Neural cell (in vitro differentiated cells): ENCODE measurements around the gene TLR7. TPM values are rescaled to one million over a fixed set of nuclear protein-coding genes. Genes with fewer than 3 reads are reported as not detected.

Experiments
- H2AFZ ChIP-seq: fragments of 200-600, 300-800 bp; sonication (generic), shearing (Covaris generic); 2 replicates; pipeline ENCODE4 v1.6.0; 2014; ENCODE audit warnings: low read depth, mild to moderate bottlenecking, antibody characterized with exemption, low read length, moderate library complexity
- H3F3A ChIP-seq: fragments of 200-600 bp; shearing (Covaris generic); 2 replicates; pipeline ENCODE4 v1.6.1; 2016; ENCODE audit warnings: mild to moderate bottlenecking, moderate library complexity, mixed read lengths, antibody characterized with exemption, low read length; ENCODE audit not compliant: insufficient read depth, poor library complexity, severe bottlenecking
- H3K27ac ChIP-seq: fragments of 200-600, 300-800 bp; sonication (generic), shearing (Covaris generic); 2 replicates; pipeline ENCODE4 v1.5.1; 2014; ENCODE audit warnings: mild to moderate bottlenecking, low read length, moderate library complexity
- H3K27me3 ChIP-seq: fragments of 300-800, 200-600 bp; sonication (generic), shearing (Covaris generic); 2 replicates; pipeline ENCODE4 v1.6.0; 2014; ENCODE audit warnings: mild to moderate bottlenecking, low read depth, low read length, moderate library complexity; ENCODE audit not compliant: insufficient read depth
- H3K36me3 ChIP-seq: fragments of 300-800, 200-600 bp; sonication (generic), shearing (Covaris generic); 2 replicates; pipeline ENCODE4 v1.5.1; 2014; ENCODE audit warnings: mild to moderate bottlenecking, antibody characterized with exemption, low read length, moderate library complexity; ENCODE audit not compliant: insufficient read depth
- H3K4me2 ChIP-seq: fragments of 300-800, 200-600 bp; sonication (generic), shearing (Covaris generic); 2 replicates; pipeline ENCODE4 v1.6.0; 2014; ENCODE audit warnings: mild to moderate bottlenecking, low read length
- H3K4me3 ChIP-seq: fragments of 300-800, 200-600 bp; sonication (generic), shearing (Covaris generic); 2 replicates; pipeline ENCODE4 v1.5.1; 2014; ENCODE audit warnings: mild to moderate bottlenecking, low read length, moderate library complexity
- H3K79me2 ChIP-seq: fragments of 200-600 bp; shearing (Covaris generic); replicated peaks from 2 replicates; pipeline ENCODE4 v1.6.0; 2014; ENCODE audit warnings: mild to moderate bottlenecking, low read length, moderate library complexity; ENCODE audit not compliant: insufficient read depth
- H3K9ac ChIP-seq: fragments of 300-800, 200-600 bp; sonication (generic), shearing (Covaris generic); 2 replicates; pipeline ENCODE4 v1.6.1; 2016; ENCODE audit warnings: mild to moderate bottlenecking, low read length, mixed read lengths
- H3K9me2 ChIP-seq: fragments of 200-600 bp; shearing (Covaris generic); 2 replicates; pipeline ENCODE4 v1.6.1; 2016; ENCODE audit warnings: mild to moderate bottlenecking, low read length, mixed read lengths; ENCODE audit not compliant: insufficient read depth
- H3K9me3 ChIP-seq: fragments of 200-600, 300-800 bp; sonication (generic), shearing (Covaris generic); 2 replicates; pipeline ENCODE4 v1.6.1; 2016; ENCODE audit warnings: mild to moderate bottlenecking, mixed run types, low read length, moderate library complexity, mixed read lengths
- H4K20me1 ChIP-seq: fragments of 200-600 bp; shearing (Covaris generic); 2 replicates; pipeline ENCODE4 v1.6.1; 2016; ENCODE audit warnings: mild to moderate bottlenecking, mixed run types; ENCODE audit not compliant: insufficient read depth
- EP300 ChIP-seq: fragments of 450-650 bp; conservative IDR thresholded peaks from 2 replicates; pipeline ENCODE4 v1.6.1; 2014; ENCODE audit warnings: antibody characterized with exemption, mild to moderate bottlenecking, moderate library complexity; ENCODE audit not compliant: poor library complexity, severe bottlenecking
- EZH2 ChIP-seq: fragments of 200-600, 300-800 bp; shearing (Covaris generic), sonication (generic); IDR thresholded peaks from 2 replicates; pipeline ENCODE4 v1.6.1; 2014; ENCODE audit warnings: antibody characterized with exemption, low read length, borderline replicate concordance, mild to moderate bottlenecking; ENCODE audit not compliant: insufficient read depth, poor library complexity, severe bottlenecking
- MXI1 ChIP-seq: fragments of 450-650 bp; conservative IDR thresholded peaks from 2 replicates; pipeline ENCODE4 v1.6.1; 2014; ENCODE audit warnings: antibody characterized with exemption, mild to moderate bottlenecking; ENCODE audit not compliant: poor library complexity, severe bottlenecking
- POLR2AphosphoS5 ChIP-seq: IDR thresholded peaks from 2 replicates; pipeline ENCODE4 v1.6.1; 2012
- RAD21 ChIP-seq: fragments of 450-650 bp; conservative IDR thresholded peaks from 2 replicates; pipeline ENCODE4 v1.6.1; 2014; ENCODE audit warnings: antibody characterized with exemption, mild to moderate bottlenecking, moderate library complexity
- SMC3 ChIP-seq: fragments of 450-650 bp; conservative IDR thresholded peaks from 2 replicates; pipeline ENCODE4 v1.6.1; 2014; ENCODE audit warnings: antibody characterized with exemption, mild to moderate bottlenecking, moderate library complexity; ENCODE audit not compliant: poor library complexity
- TAF1 ChIP-seq: IDR thresholded peaks from 2 replicates; pipeline ENCODE4 v1.6.1; 2012; ENCODE audit warnings: low read depth
- polyA minus RNA-seq: library from RNA; depleted of rRNA, polyadenylated mRNA; stranded (reverse); fragments of >200 nt; gene quantifications from 2 replicates; pipeline ENCODE4 v1.2.3, GENCODE V29; 2014
- polyA plus RNA-seq: library from polyadenylated mRNA; depleted of rRNA; stranded (reverse); fragments of >200 nt; gene quantifications from 2 replicates; pipeline ENCODE4 v1.2.3, GENCODE V29; 2014
- TF ChIP-seq, protein P1 (sequence below): fragments of 450-650 bp; IDR thresholded peaks from 2 replicates; pipeline ENCODE4 v1.5.1; 2014; ENCODE audit warnings: antibody characterized with exemption, mild to moderate bottlenecking, moderate library complexity; ENCODE audit not compliant: poor library complexity, severe bottlenecking
- TF ChIP-seq, protein P2 (sequence below): IDR thresholded peaks from 2 replicates; pipeline ENCODE4 v1.6.1; 2012; ENCODE audit warnings: borderline replicate concordance

The TLR7 gene
- polyA plus RNA-seq (not detected in 2 replicates), polyA minus RNA-seq (not detected in 2 replicates)

- Histone ChIP-seq H3K79me2 (no peaks in the 10 kb centered on the region), H3K9me3 (no peaks in the 10 kb centered on the region), H3K4me3 (no peak within 1 kb of the TSS), H3K9ac (no peak within 1 kb of the TSS), H4K20me1 (no peaks in the 10 kb centered on the region), H3K4me2 (no peak within 1 kb of the TSS), H2AFZ (no peak within 1 kb of the TSS), H3K27ac (no peak within 1 kb of the TSS), H3F3A (no peaks in the 10 kb centered on the region), H3K36me3 (no peaks in the 10 kb centered on the region), H3K27me3 (no peaks in the 10 kb centered on the region), H3K9me2 (no peaks in the 10 kb centered on the region)
- TF ChIP-seq POLR2AphosphoS5: no peak
- TF ChIP-seq EP300: no peak
- TF ChIP-seq TAF1: no peak
- no peak for TF ChIP-seq MXI1
- TF ChIP-seq EZH2: no peak
- no peak for TF ChIP-seq SMC3
- TF ChIP-seq, protein P1, sequence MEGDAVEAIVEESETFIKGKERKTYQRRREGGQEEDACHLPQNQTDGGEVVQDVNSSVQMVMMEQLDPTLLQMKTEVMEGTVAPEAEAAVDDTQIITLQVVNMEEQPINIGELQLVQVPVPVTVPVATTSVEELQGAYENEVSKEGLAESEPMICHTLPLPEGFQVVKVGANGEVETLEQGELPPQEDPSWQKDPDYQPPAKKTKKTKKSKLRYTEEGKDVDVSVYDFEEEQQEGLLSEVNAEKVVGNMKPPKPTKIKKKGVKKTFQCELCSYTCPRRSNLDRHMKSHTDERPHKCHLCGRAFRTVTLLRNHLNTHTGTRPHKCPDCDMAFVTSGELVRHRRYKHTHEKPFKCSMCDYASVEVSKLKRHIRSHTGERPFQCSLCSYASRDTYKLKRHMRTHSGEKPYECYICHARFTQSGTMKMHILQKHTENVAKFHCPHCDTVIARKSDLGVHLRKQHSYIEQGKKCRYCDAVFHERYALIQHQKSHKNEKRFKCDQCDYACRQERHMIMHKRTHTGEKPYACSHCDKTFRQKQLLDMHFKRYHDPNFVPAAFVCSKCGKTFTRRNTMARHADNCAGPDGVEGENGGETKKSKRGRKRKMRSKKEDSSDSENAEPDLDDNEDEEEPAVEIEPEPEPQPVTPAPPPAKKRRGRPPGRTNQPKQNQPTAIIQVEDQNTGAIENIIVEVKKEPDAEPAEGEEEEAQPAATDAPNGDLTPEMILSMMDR: no peak
- TF ChIP-seq, protein P2, sequence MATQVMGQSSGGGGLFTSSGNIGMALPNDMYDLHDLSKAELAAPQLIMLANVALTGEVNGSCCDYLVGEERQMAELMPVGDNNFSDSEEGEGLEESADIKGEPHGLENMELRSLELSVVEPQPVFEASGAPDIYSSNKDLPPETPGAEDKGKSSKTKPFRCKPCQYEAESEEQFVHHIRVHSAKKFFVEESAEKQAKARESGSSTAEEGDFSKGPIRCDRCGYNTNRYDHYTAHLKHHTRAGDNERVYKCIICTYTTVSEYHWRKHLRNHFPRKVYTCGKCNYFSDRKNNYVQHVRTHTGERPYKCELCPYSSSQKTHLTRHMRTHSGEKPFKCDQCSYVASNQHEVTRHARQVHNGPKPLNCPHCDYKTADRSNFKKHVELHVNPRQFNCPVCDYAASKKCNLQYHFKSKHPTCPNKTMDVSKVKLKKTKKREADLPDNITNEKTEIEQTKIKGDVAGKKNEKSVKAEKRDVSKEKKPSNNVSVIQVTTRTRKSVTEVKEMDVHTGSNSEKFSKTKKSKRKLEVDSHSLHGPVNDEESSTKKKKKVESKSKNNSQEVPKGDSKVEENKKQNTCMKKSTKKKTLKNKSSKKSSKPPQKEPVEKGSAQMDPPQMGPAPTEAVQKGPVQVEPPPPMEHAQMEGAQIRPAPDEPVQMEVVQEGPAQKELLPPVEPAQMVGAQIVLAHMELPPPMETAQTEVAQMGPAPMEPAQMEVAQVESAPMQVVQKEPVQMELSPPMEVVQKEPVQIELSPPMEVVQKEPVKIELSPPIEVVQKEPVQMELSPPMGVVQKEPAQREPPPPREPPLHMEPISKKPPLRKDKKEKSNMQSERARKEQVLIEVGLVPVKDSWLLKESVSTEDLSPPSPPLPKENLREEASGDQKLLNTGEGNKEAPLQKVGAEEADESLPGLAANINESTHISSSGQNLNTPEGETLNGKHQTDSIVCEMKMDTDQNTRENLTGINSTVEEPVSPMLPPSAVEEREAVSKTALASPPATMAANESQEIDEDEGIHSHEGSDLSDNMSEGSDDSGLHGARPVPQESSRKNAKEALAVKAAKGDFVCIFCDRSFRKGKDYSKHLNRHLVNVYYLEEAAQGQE: no peak
- TF ChIP-seq RAD21: no peak
These were observed at the start of gene TLR7 for GRCh38 chrX:12866451-12867377. TSS of gene TLR7 (plus strand) at chrX:12867072. CDS start at chrX:12867579, 507 bp downstream.

GRCh38 chrX:12817528-12817927 is 49.3 kb upstream of the TLR7 start:
- TF ChIP-seq SMC3 (no peak), RAD21 (no peak), POLR2AphosphoS5 (no peak), EZH2 (no peak), MXI1 (no peak), EP300 (no peak), TAF1 (no peak)
- TF ChIP-seq, protein P2: no peak
- TF ChIP-seq, protein P1: no peak
- Histone ChIP-seq H4K20me1 (no peaks in the 10 kb centered on the region), H3K27ac (no peak overlapping the region), H3F3A (no peaks in the 10 kb centered on the region), H3K4me3 (no peak overlapping the region), H3K9ac (no peak overlapping the region), H3K4me2 (no peak overlapping the region), H2AFZ (no peak overlapping the region), H3K79me2 (no peaks in the 10 kb centered on the region), H3K27me3 (no peaks in the 10 kb centered on the region), H3K9me3 (no peaks in the 10 kb centered on the region), H3K9me2 (no peaks in the 10 kb centered on the region), H3K36me3 (no peaks in the 10 kb centered on the region)
